Activated CD8-positive, alpha-beta memory T cell treated with anti-CD3 and anti-CD28 coated beads, Interleukin-2, amount 50 U/mL, for 24 hours (primary cell): ENCODE data around the gene PRXL2B.

ENCODE experiments used
- DNase-seq: peaks from one replicate; pipeline ENCODE4 v3.0.0-alpha.2; 2020; ENCODE audit errors: extremely low read depth

Gene PRXL2B

GRCh38 chr1:2597441-2598328 is 11.1 kb downstream of the PRXL2B start:
- no peak for DNase-seq

- no peak for DNase-seq
Measured at GRCh38 chr1:2598329-2598931, 11.9 kb downstream of the PRXL2B start.

- DNase-seq, result no peak
Measured at GRCh38 chr1:2601721-2602303, 15.2 kb downstream of the PRXL2B start.

- no peak for DNase-seq
Measured at GRCh38 chr1:2602311-2602835, 15.8 kb downstream of the PRXL2B start.

- DNase-seq, result no peak
Measured at GRCh38 chr1:2602866-2603520, 16.4 kb downstream of the PRXL2B start.

- no peak for DNase-seq
Measured at GRCh38 chr1:2603521-2604155, 17.1 kb downstream of the PRXL2B start.

- no peak for DNase-seq
Measured at GRCh38 chr1:2604156-2604843, 17.7 kb downstream of the PRXL2B start.

GRCh38 chr1:2604844-2605508 is 18.4 kb downstream of the PRXL2B start:
- no peak for DNase-seq

- no peak for DNase-seq
Measured at GRCh38 chr1:2605509-2606395, 19.2 kb downstream of the PRXL2B start.

GRCh38 chr1:2606396-2606880 is 19.9 kb downstream of the PRXL2B start:
- no peak for DNase-seq

- DNase-seq, result no peak
Measured at GRCh38 chr1:2606881-2607621, 20.5 kb downstream of the PRXL2B start.

GRCh38 chr1:2607641-2608091 is 21.1 kb downstream of the PRXL2B start:
- DNase-seq, result no peak

- no peak for DNase-seq
Measured at GRCh38 chr1:2609319-2610035, 22.9 kb downstream of the PRXL2B start.

GRCh38 chr1:2610036-2610959 is 23.7 kb downstream of the PRXL2B start:
- no peak for DNase-seq

- DNase-seq, result no peak
Measured at GRCh38 chr1:2611031-2611501, 24.5 kb downstream of the PRXL2B start.

GRCh38 chr1:2611621-2612437 is 25.3 kb downstream of the PRXL2B start:
- DNase-seq, result no peak
